CD4-positive, alpha-beta T cell treated with Interleukin-17A for 1 hour (primary cell): ENCODE data around the gene PITX3.
"Not testable (repeated sequence)": the region's sequence is repeated elsewhere in the genome, so short reads cannot be mapped to it uniquely, and the experiment has no call there.

ENCODE experiments used
- DNase-seq: peaks from one replicate; pipeline ENCODE4 v3.0.0-alpha.2; 2020

The PITX3 gene

DNA sequence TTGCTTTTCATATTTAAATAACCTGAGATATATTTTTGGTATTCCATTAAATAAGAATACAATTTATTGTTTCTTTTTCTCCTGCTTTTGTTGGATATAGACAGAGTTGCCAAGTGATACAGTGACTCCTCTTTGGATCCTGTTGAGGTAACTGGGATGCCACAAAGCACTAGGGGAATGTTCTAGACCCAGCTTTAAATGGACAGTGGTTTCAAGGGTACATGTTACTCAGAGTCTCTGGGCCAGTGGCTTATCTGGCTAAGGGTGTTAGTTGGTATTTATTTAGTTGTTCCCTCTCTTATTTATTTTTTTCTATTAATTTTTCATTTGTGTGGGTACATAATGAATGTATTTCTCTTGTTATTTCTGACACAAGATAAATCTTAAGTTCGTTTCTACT is 13.1 kb upstream of the PITX3 start:
- DNase-seq = no peak

DNA sequence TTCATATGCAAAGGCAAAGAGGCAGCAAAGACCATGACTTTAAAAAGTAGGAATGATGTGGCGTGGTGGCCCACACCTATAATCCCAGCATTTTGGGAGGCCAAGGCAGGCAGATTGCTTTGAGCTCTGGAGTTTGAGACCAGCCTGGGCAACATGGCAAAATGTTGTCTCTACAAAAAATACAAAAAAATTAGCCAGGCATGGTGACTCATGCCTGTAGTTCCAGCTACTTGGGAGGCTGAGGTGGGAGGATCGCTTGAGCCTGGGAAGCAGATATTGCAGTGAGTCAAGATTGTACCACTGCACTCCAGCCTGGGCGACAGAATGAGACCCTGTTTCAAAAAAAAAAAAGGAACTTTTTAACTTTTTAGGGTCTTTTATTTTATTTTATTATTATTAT is 11.2 kb upstream of the PITX3 start:
- not testable (repeated sequence) for DNase-seq

DNA sequence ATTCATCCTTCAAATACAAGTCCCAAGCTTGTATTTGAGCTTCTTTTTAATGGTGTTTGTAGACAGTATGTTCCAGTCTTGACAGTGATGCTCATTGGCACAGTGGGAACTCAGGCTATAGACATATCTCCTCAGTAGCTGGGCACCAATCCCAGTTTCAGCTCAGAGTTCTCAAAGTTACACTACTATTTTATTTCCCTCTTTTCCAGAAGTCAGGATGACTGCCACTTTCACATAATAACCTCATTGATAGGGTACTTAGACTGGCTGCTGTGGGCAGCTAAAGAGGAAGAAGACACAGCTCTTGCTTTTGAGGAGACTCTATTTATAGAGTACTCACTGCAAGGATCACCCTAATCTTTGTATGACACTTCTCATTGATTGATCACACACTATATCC is 6.4 kb upstream of the PITX3 start:
- DNase-seq = no peak

DNA sequence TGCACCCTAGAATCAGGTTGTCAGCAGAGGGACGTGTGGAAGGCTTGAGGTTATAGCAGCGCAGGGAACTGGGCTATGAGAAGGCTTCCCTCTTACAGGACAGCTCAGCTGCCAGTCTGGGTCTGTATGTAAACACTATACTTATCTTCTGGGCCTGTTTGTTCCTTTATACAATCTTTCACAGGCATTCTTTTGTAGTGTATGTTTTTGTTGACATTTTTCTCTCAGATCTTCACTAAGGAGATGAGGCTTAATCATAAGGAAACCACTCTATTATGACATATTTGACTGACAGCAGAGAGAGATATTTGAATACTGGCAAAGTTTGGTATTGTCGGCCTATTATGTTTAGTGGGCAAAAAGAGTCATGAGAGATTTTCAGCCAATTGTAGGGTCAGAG is 4.9 kb upstream of the PITX3 start:
- DNase-seq = no peak

DNA sequence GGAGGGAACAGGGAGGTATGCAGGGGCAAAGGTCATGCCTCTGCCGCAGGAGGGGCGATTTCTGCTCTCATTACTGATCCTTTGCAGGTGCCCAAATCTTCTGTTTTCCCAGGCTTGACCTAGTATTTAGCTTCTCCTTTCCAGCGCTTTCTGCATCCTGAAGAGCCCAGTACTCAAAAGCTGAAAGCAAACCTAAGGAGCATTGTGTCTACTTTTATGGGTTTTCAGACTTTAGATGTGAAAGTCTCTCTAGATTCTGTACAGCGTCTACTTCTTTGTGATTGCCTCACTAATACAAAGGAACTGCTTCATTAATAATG is 4.6 kb upstream of the PITX3 start:
- peak; percentile 4 for DNase-seq

DNA sequence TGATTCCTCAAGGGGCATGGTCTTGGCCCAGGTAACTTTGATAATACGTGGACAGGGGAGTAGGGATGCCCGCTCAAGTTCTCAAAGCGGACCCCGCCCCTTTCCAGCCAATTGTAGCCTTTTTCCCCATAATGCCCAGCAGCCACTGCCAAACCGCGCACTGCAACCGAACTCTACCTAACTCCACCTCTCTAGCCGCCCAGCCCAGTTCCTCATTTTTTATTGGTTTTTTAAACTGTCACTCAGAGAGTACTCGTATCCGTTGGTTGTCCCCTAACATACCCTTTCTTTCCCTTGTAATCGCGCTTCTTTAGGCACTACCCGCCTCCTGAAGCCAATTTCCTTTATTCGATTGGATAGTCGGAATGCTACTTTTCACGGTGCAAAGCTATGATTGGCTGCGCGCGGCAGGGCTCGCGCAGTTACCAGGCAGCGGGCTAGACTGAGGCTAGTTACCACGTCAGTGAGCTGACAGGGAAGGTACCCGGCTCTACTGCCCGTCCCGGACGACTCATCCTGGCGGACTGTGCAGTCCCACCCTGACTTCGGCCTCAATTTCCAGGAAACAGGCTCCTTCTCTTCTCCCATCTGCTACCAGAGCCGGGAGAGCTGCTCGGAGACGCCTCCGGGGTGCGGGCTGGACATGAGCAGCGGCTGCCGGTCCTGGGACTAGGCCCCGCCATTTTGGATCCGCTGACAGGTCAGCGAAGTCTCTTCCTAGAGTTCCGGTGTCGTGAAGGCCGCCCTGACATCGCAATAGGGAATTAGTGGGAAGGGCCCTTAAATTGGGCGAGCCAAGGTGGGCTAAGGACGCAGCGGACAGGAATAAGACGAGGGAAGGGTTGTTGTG is 4.0 kb upstream of the PITX3 start, which contains the start of gene GBF1:
Gene GBF1, plus strand, starts transcription at position 451 of the 850 bp plus-strand sequence. CDS start 13,407 bp downstream, outside the sequence.
- peak; percentile 99 for DNase-seq

DNA sequence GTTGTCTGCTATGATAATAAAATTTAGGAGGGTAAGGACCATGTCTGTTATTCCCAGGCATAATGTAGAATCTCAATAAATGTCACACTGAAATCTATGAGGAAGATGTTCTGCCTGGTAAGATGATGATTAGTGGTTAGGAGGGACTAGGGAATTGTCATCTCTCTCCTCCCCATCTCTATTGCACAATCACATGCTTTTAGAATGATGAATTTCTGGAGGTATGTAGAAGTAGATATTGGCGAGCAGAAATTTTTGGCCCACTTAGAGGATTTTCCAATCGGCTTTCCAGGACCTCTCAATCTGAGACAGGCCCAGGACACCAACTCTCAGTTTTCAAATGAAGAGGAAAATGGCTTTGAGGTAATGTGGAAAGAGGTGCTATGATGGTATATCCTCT is 2.0 kb upstream of the PITX3 start:
- no peak for DNase-seq

DNA sequence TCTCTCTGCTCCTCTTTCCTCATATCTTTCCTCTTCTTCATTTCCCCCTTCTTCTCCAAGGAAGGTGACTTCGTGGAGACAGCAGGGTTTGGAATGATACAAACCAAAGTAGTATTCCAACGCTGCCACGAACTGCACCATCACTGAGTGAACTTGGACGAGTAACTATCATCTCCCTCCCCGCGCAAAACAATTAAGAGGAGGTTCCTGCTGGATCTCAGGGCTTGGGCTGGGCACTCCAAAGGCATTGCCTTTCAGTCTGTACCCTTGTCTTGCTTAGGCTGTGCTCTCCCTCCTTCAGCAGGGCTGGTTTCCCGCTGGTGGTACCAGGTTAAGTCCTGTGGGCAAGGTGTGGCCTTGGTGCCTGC is 790 bp upstream of the PITX3 start:
- no peak for DNase-seq

DNA sequence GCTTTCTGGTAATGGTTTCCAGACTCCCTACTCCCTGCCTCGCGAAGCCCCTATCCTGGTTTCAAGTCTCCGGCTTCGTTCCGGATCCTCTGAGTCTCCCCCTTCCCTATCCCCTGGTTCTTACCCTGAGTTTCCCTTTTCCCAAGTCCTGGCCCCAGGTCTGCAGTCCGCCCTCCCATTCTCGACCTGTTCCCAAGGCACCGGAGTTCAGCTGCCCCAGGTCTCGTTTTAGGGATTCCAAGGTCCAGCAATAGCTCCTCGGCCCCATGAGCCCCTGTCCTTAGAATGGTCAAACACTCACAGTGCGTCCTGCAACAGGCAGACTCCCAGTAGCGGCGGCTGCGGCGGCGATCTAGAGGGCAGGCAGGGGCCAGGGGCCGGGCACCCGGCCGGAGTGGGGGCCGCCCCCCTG is 274 bp downstream of the PITX3 start:
- DNase-seq = no peak

DNA sequence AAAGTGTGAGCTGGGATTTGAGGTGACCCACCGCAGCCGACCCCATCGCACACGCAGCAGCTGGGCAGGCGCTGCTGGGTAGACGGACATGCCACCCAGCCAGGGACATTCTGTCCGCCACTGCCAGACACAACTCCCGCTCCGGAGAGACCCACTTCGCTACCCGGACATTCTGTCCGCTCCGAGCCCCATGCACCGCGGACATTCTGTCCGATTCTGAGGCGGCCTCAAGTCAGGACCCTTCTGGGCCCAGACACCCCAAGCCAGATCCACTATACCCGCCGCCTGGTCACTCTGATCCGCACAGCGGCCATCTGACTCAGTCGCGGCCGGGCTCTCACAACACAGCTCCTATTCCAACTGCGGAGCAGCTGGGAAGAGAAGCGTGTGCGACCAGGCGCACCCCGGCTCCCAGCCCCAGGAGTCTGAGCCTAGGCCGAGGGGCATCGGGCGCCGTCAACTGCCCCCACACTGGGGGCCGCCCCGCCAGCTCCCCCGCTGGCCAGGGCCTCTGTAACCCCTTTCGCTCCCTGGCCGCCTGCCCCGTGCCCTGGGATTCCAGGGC is 763 bp downstream of the PITX3 start:
- no peak for DNase-seq

DNA sequence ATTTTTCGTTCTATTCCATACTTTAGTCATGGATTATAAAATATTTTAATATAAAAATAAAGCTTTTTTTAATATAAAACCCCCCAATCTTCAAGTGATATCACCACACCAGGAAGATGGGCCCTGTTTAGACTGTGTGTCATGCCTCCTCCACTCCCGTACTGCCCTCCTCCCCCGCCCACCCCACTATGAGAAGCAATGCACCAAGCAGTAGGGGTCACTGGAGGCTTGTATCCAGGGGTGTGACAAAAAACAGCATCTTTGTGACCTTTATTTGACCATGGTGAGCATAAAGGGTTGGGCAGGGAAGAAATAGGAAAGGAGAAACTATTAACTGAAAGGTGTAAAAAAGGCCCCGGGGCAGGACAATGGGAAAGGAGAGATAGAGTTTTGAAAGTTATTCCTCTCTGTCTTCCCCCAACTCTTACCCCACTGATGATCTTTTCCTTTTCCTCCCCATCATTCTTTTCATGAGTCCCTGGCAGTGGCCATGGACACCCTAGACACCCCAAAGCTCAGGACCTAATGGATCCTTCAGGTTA is 3.5 kb downstream of the PITX3 start:
- no peak for DNase-seq

DNA sequence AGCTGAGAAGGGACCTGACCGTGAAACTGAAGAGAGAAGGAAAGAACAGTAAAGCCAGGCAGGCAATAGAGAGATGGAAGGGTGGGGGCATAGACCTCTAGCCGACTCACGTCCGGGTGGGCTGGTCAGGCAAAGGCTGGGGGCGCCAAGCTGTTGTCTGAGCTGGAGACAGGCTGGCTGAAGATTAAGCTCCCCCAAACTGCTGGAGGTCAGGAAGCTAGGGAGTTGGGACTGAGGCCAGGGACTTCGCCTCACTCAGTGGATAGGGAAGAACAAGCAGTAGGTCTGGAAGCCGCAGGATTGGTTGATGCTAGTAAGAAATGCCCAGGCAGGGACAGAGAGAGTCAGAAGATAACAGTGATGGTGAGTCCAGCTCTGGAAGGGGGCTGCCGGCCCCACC is 5.3 kb downstream of the PITX3 start:
- no peak for DNase-seq

DNA sequence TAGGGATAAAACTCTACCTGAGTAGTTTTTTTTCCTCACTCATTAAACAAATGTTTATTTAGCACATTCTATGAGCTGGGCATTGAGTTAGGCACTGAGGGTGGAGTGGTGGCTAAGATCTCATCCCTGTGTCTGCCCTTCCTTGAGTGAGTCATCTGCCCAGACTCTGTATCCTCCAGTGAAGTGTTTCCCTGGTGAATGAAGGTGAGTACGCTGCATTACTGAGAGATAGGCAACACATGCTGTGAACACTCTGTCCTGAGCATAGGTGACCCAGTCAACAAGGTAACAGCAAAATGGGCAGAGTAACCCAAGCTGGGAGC is 5.8 kb downstream of the PITX3 start:
- no peak for DNase-seq

DNA sequence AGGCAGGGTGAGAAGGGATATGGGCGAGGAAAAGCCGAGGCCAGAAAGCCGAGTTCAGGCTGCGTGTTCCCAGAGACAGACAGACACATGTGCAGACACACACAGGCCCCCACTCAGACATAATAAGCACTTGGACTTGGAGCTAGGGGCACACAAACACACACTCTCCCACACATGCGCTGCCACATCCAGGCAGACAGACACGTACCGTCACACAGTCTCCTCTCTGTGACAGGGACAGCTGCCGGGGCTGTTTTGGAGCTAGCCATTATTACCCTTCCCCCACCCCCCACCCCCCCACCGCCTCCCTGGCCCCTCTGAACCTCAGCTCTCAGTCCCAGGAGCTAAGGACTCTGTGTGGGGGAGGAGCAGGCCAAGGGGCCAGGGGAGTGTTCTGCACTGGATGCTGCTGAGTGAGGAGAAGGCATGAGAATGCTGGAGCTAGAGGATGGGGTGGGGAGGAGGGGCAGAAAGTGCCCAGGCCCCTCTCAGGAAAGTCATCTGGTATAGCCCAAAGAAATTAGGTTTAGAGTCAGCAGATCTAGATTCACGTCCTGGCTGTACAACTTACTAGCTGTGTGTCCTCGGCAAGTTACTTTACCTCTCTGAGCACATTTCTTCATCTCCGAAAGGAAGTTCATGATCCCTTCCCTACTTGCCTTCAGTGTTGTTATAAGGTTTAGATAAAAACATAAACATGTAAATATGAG is 6.3 kb downstream of the PITX3 start:
- no peak for DNase-seq

DNA sequence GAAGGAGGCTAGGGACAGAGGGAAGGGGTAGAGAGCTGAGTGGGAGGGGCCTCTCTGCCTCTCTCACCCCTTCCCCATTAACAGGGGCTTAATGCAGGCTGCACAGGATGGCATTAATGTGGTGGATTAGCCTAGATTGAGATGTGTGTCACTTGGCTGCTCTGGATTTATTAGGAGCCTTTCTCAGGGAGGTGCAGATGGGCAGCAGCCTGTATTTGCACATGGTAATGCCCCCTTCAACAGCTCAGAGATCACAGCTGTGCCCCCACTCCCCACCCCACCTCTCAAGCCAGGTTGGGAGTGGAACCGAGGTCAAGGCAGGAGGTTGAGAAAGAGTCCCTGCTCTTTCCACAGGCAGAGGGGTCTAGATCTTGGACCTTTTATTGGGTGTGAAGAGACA is 7.3 kb downstream of the PITX3 start:
- DNase-seq = no peak

DNA sequence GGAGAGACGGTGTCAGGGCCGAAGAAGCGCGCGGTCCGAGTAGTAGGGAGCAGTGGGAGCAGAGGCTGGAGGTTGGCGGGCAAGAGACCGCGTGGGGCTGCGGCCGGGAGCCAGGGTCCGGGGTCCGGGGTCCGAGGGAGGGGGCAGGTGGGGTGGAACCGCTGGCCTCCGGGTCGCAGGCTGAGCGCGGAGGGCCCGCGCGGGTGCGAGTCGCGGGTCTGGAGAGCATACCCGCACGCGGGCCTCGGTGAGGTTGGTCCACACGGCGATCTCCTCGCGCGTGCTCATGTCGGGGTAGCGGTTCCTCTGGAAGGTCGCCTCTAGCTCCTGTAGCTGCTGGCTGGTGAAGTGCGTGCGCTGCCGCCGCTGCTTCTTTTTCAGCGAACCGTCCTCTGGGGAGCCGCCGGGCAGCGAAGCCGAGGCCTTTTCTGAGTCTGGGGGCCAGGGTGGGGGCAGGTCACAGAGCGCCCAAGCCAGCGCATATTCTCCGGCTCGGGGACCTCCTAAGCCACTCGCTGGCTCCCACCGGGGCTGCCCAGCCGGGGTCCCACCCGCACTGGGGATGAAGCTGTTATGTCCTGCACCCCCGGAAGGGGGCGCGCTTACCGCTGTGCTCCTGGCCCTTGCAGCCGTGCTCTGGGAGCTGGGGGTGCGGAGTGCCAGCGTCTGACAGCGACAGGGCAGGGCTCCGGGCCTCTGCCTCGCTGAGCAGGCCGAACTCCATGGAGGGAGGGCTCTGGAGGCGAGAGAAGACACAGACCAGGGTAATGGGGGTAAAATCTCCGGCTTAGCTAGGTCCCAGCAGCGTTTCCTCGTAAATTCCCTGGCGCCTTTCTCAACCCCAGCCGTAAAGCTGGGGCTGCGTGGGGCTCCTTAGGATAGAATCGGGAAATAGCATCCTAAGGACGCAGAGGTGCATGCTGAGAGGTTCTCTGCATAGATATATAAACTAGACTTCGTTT is 9.7 kb downstream of the PITX3 start:
- DNase-seq = peak; percentile 70

DNA sequence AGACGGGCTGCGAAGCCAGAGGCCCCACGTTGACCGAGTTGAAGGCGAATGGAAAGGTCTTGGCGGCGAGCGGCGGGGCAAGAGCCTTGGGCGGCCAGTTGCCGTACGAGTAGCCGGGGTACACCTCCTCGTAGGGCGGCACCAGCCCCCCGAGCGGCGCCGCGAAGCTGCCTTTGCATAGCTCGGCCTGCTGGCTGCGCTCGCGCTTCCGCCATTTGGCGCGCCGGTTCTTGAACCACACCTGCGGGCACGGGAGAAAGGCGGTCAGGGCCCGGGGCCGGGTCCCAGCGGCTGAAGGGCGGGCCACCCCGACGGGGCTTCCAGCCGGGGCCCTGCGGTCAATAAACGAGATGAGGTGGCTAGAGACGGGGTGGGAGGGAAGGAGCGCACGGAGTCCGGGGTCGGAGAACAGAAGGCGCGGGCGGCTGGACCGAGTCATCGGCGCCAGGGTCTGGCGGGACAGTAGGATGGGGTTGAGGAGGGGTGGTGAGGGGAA is 10.4 kb downstream of the PITX3 start:
- DNase-seq = peak; percentile 58

DNA sequence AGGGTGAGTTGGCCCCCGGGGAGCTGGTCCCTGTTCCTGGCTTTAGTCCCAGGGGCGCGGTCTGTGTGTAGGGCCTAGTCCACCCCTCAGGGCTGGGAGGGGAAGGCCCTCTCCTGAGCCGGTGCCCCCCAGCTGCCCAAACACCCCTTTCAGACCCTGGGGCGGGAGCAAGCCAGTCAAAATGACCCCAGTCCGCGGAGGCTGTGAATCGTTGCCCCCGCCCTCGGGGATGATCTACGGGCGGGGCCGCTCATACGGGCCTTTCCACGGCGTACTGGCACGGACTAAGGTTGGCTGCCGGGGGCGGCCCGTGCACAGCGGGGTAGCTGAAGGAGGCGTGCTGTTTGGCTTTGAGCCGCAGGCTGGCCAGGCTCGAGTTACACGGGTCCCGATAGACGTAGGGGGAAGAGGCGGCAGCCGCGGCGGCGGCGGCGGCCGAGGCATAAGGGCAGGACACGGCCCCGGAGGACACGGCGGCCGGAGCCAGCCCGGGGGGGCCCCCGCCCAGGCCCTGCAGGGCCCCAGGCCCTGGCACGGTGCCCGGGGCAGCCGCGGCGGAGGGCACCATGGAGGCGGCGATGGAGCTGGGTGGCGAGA is 10.9 kb downstream of the PITX3 start:
- DNase-seq = peak; percentile 40

DNA sequence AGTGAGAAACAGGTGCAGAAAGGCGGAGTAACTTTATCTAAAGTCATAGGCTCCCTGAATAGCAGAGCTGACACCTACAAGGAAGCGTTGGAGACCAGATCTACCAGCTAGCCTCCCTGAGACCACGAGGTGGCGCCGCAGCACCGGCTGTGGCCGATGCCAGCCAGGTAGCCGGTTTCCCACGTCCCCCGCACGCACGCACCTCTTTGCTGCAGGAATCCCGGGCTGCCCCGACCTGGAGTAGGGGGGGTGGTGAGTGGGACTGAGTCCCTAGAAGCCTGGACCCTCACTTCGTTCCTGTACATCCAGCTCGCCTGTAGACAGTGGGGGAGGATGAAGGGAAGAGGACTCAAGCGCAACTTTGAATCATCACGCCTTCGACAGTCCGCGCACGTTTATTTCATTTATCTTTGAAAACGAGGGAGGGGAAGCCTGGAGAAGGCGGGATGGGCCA is 11.5 kb downstream of the PITX3 start:
- peak; percentile 87 for DNase-seq

DNA sequence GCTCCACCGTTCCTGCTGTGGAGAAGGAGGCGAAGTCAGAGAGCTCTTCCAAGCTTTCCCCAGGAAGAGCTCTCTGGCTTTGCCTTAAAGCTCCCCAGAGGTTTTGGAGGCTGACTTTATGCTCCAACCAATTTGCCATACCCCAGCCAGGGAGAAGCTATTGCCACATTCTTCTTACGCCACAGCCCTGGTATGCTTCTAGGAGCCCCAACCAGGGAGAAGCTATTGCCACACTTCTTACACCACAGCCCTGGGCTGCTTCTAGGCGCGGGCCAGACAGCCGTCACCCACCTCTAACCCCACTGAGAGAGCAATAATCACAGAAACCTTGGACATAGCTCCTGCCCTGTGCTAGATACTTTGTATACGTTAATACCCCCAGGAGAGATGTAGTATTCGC is 14.3 kb downstream of the PITX3 start:
- no peak for DNase-seq

DNA sequence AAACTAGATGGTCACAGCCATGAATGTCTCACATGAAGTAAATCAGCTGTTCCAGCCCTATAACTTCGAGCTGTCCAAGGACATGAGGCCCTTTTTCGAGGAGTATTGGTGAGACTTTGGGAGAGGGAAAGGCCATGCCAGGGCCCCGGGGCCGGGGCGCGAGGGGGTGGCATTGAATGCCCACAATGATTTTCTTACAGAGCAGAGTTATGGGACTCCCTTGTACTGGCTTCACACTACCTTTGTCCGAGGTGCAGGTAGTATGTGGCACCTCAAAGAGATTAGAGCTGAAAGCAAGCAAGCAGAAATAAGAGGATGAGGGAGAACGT is 14.8 kb downstream of the PITX3 start:
- no peak for DNase-seq
